ENCODE results near the gene EEPD1.
"Not testable (repeated sequence)": the region's sequence is repeated elsewhere in the genome, so short reads cannot be mapped to it uniquely, and the experiment has no call there.

EEPD1 gene

DNA sequence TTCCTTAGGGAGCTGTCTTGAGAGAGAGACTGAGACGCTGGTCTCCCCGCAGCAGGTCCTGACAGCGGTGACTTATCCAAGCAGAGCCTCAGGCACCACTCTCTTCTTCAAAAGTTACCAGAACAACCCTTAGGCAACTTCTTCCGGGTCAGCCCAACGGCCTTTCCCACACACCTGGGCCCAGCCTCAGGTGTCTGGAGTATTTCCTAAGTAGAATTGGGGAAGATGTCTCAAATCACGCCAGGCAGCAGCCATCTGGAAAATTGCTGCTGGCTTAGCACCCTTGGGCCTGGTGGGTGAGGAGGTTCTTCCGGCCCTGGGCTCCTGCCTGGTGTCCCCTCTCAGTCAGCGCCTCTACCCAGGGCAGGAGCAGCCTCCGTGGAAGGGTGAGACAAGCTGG is 156.2 kb downstream of the EEPD1 start:
- H3K27me3 Mint-ChIP-seq: peaks cover 3% of the 10 kb centered on the region
- no peak overlapping the region for H3K4me3 Mint-ChIP-seq
- no peak for DNase-seq (ENCODE audit: low spot score in 2 of 2)
- no peak for ATAC-seq (ENCODE audit: low read depth)
- no peaks in the 10 kb centered on the region for H3K9me3 Mint-ChIP-seq
- peaks cover 2% of the 10 kb centered on the region for H3K4me1 Mint-ChIP-seq
- no peaks in the 10 kb centered on the region for H3K36me3 Mint-ChIP-seq
- no peak overlapping the region for H3K27ac Mint-ChIP-seq

DNA sequence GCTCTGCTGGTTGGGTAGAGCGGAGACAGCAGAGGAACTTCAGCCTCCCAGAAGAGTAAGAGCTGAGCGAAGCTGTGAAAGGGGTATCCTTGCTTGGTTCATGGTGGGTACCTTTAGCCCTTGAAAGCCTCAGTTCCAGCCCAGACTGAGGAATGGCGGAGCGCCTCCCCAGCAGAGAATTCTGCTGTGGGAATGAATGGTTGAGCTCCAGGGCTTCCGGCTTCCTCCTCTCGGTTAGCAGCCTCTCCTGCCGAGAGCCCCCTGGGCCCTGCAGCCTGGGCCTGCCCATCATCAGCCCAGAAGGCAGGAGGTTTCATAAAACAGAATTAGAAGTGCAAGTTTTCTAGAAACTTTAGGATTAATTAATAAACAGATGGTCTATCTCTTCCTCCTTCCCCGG is 156.7 kb downstream of the EEPD1 start:
- no peak for DNase-seq (ENCODE audit: low spot score in 2 of 2)
- Mint-ChIP-seq H3K9me3 (no peaks in the 10 kb centered on the region), H3K27ac (no peak overlapping the region), H3K4me3 (no peak overlapping the region), H3K27me3 (peaks cover 3% of the 10 kb centered on the region), H3K36me3 (no peaks in the 10 kb centered on the region), H3K4me1 (peaks cover 2% of the 10 kb centered on the region)
- ATAC-seq (ENCODE audit: low read depth): no peak

DNA sequence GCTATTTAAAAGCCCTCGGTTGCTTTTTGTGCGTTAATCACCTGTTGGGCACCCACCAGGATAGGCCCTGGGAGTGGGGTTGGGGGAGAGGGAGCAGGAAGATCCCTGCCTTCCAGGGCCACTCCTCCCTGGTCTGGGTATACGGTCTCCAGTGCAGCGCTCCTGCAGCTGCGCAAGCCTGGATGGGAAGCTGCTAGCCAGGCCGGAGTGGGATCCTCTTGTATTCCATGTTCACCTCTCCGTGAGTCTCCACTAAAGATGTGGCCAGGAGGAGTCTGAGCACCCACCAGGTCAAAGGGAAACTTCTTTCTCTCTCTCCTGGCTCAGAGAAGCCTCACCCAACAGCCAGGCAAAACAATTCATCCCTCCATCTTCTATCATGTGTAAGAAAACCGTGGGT is 157.8 kb downstream of the EEPD1 start:
- H3K9me3 Mint-ChIP-seq: no peaks in the 10 kb centered on the region
- no peak for ATAC-seq (ENCODE audit: low read depth)
- peaks cover 4% of the 10 kb centered on the region for H3K4me1 Mint-ChIP-seq
- no peak overlapping the region for H3K4me3 Mint-ChIP-seq
- H3K27me3 Mint-ChIP-seq: peaks cover 3% of the 10 kb centered on the region
- no peaks in the 10 kb centered on the region for H3K36me3 Mint-ChIP-seq
- DNase-seq (ENCODE audit: low spot score in 2 of 2): no peak
- H3K27ac Mint-ChIP-seq: no peak overlapping the region

DNA sequence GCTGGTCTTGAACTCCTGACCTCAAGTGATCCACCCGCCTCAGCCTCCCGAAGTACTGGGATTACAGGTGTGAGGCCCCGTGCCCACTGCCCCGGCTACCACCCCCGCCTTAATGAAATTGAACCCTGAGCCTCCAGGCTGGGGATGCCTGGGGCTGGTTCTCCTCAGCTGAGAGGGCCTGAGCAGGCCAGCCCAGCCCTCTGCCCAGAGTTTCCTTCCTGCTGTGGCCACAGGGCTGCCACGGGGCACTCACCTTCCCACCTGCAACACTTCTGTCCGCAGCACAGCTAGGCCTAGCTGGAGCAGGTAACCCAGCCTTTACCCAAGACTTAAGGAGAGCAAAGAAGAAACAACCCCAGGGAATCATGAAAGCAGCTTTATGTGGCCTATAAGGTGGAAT is 158.5 kb downstream of the EEPD1 start:
- Mint-ChIP-seq H3K27me3 (peaks cover 3% of the 10 kb centered on the region), H3K9me3 (no peaks in the 10 kb centered on the region), H3K4me3 (no peak overlapping the region), H3K27ac (no peak overlapping the region), H3K36me3 (no peaks in the 10 kb centered on the region), H3K4me1 (peaks cover 4% of the 10 kb centered on the region)
- ATAC-seq (ENCODE audit: low read depth): no peak
- DNase-seq (ENCODE audit: low spot score in 2 of 2): no peak

DNA sequence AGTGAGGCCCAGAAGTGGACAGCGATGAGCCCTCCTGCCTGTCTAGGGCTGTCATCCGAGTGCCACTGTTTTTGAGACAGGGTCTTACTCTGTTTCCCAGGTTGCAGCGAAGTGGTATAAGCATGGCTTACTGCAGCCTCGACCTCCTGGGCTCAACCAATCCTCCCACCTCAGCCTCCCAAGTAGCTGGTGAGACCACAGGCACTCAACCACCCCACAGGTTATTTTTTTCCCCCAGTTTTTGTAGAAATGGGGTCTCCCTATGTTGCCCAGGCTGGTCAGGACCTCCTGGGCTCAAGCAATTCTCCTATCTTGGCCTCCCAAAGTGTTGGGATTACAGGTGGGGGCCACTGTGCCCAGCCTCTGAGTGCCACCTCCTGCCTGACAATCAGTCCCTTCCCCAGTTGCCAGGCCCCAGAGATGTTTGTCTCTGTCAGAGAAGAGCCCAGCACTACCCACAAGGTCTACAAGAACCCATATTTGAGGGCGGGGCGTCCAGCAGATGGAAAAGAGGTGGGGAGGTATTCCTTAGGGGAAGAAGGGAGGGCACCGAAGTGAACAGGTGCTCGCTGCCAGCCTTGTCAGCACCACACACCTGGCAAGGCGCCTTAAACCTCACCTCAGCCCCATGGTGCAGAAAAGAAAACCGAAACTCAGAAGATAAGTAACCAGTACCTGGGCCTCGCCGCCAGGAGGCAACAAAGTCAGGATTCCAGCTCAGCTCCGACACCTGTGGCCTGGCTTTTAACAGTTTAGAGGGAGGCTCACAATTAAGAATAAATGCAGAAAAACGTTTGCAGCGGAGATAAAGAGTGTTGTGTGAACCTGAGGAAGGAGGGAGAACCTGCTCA is 159.2 kb downstream of the EEPD1 start:
- Mint-ChIP-seq H3K27ac (no peak overlapping the region), H3K4me3 (peak overlapping the region; percentile 41), H3K27me3 (peaks cover 3% of the 10 kb centered on the region), H3K4me1 (peaks cover 4% of the 10 kb centered on the region), H3K9me3 (no peaks in the 10 kb centered on the region), H3K36me3 (no peaks in the 10 kb centered on the region)
- ATAC-seq (ENCODE audit: low read depth) (peak; percentile 82), DNase-seq (ENCODE audit: low spot score in 2 of 2) (no peak)

DNA sequence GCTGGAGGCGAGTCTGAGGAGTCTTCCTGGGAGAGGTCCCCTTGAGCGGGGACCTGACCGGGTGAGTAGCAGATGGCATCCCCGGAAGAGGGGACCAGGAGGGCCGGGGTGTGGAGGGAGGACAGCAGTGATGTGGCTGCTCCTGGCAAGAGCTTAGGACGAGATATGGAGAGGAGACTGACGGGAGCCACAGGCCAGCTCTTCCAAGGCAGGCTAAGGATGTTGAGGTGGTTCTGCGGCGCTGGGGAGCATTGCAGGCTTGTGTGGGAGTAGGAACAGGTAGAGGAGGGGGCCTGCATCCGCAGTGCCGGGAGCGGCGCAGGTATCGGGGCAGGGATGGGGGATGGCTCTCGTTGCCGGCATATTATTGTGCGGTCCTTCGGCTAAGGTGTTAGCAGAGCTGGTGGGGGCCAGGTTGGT is 159.9 kb downstream of the EEPD1 start:
- no peak for DNase-seq (ENCODE audit: low spot score in 2 of 2)
- Mint-ChIP-seq H3K9me3 (no peaks in the 10 kb centered on the region), H3K36me3 (no peaks in the 10 kb centered on the region), H3K27me3 (peaks cover 3% of the 10 kb centered on the region), H3K27ac (no peak overlapping the region), H3K4me1 (peaks cover 4% of the 10 kb centered on the region), H3K4me3 (no peak overlapping the region)
- ATAC-seq (ENCODE audit: low read depth): no peak

DNA sequence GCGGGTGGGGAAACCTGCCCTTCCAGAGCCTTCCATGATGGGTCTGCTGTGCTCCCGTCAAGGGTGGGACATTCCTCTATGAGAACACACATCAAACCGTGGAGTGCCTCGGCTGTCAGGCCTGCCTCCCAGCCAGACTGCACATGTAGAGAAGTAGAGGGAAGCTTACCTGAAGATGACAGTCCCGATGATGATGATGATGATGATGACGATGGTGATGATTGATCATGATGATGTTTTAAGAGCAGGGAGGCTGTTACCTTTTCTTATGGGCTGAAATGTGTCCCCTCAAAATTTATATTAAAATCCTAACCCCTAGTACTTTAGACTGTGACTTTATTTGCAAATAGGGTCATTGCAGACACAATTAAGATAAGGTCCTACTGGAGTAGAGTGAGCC is 160.6 kb downstream of the EEPD1 start:
- ATAC-seq (ENCODE audit: low read depth): no peak
- H3K36me3 Mint-ChIP-seq: no peaks in the 10 kb centered on the region
- H3K9me3 Mint-ChIP-seq: no peaks in the 10 kb centered on the region
- peaks cover 3% of the 10 kb centered on the region for H3K27me3 Mint-ChIP-seq
- DNase-seq (ENCODE audit: low spot score in 2 of 2): no peak
- peaks cover 4% of the 10 kb centered on the region for H3K4me1 Mint-ChIP-seq
- no peak overlapping the region for H3K4me3 Mint-ChIP-seq
- H3K27ac Mint-ChIP-seq: no peak overlapping the region

DNA sequence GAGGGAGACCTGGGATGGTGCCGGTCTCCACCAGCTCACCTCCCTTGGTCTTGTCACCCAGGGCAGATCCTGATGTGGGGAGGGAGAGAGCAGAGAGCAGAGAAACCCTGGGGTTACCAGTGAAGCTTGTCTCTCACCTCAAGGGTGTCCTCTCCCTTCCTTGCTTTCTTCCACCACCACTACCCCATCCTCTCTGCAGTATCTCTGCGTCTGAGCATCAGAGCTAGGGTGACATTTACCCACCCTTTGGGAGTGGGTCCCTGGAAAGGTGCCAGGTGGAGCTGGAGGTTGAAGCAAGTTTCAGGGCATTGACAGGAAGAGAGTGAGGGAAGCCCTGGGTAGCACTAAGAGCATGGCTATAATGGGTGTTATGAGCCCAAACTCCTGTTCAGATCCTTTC is 161.4 kb downstream of the EEPD1 start:
- no peak overlapping the region for H3K4me3 Mint-ChIP-seq
- H3K27ac Mint-ChIP-seq: no peak overlapping the region
- H3K4me1 Mint-ChIP-seq: peaks cover 4% of the 10 kb centered on the region
- no peak for DNase-seq (ENCODE audit: low spot score in 2 of 2)
- no peaks in the 10 kb centered on the region for H3K9me3 Mint-ChIP-seq
- ATAC-seq (ENCODE audit: low read depth): no peak
- H3K36me3 Mint-ChIP-seq: no peaks in the 10 kb centered on the region
- peaks cover 3% of the 10 kb centered on the region for H3K27me3 Mint-ChIP-seq

DNA sequence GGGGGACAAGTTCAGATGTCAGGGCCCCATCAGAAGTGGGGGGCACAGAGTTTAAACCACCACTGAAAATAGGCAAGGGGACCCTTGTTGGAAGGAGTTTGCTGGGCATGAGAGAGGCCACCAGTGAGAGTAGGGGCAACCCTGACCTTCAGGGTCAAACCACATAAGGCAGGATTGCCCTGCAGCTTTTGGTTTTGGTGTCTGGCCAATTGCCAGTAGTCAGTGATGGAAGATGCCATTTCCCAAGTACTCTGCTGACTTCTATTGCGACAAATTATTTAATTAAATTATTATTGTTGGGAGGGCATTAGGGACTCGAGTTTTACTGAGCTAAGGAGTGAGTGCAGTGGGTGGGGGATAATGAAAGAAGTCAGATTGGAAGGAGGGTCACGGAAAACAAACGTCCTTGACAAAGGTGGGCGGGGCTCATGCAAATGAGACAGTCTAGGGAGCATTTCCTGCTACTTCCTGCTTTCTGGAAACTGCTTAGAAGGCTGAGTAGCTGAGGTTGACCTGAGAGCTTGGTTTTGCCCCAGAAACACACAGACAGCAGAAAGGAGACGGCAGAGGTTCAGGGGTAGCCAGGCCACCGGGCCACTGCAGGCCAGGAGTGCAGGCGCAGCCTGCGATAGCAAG is 162.4 kb downstream of the EEPD1 start:
- no peak overlapping the region for H3K27ac Mint-ChIP-seq
- ATAC-seq (ENCODE audit: low read depth): no peak
- no peaks in the 10 kb centered on the region for H3K36me3 Mint-ChIP-seq
- DNase-seq (ENCODE audit: low spot score in 2 of 2): no peak
- no peaks in the 10 kb centered on the region for H3K9me3 Mint-ChIP-seq
- peaks cover 4% of the 10 kb centered on the region for H3K4me1 Mint-ChIP-seq
- peaks cover 5% of the 10 kb centered on the region for H3K27me3 Mint-ChIP-seq
- no peak overlapping the region for H3K4me3 Mint-ChIP-seq

DNA sequence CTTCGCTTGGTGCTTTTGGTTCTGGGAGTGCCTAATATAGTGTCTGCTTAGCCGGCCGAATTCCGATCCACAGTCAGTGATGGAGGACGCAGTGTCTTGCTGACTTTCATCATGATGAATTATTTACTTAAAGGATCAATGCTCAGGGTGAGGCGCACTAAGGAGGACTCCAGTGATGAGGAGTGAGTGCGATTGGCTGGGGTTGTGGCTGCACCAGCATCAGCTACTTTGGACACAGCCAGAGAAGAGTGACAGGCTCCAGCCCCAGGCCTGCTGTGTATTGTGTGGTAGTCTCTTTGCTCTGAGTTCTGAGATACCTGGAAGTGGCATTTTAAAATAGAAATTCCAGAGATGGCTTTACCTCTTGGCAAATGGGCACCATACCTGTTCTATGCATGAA is 163.3 kb downstream of the EEPD1 start:
- Mint-ChIP-seq H3K4me3 (no peak overlapping the region), H3K36me3 (peaks cover 2% of the 10 kb centered on the region), H3K9me3 (no peaks in the 10 kb centered on the region), H3K27me3 (peaks cover 5% of the 10 kb centered on the region), H3K27ac (no peak overlapping the region), H3K4me1 (peaks cover 4% of the 10 kb centered on the region)
- DNase-seq (ENCODE audit: low spot score in 2 of 2) (no peak), ATAC-seq (ENCODE audit: low read depth) (no peak)

DNA sequence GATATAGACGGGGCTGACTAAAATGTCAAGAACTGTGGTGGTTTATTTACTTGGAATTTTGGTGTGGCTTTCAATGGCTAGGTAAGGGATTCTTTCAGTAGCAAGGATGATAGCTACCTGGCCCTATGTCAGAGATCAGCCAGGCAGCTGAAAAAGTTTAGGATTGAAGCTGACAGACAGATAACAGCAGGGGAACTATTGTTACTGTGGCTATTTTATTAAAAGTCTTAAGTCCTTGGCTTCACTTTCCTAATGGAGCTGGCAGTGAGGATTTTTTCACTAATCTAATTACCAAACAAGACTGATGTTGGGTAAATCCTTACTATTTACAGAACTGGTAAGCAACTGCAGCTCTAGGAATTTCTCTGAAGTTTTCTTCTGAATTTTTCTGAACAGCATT is 164.2 kb downstream of the EEPD1 start:
- no peaks in the 10 kb centered on the region for H3K9me3 Mint-ChIP-seq
- no peak for DNase-seq (ENCODE audit: low spot score in 2 of 2)
- no peak overlapping the region for H3K4me3 Mint-ChIP-seq
- no peak for ATAC-seq (ENCODE audit: low read depth)
- H3K27me3 Mint-ChIP-seq: peaks cover 7% of the 10 kb centered on the region
- no peak overlapping the region for H3K27ac Mint-ChIP-seq
- peaks cover 4% of the 10 kb centered on the region for H3K4me1 Mint-ChIP-seq
- peaks cover 2% of the 10 kb centered on the region for H3K36me3 Mint-ChIP-seq

DNA sequence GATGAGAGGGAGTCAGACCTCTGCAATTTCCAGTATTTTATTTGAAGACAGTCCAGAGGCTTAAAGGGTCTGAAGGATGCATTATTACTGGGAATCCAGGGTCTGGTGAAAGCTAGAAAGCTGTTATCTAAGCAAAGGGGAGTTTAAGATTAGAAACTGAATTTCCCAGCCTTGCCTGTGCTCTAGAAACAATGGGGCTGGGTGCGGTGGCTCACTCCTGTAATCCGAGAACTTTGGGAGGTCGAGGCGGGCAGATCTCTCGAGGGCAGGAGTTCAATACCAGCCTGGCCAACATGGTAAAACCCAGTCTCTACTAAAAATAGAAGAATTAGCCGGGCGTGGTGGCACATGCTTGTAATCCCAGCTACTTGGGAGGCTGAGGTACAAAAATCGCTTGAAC is 165.1 kb downstream of the EEPD1 start:
- peaks cover 2% of the 10 kb centered on the region for H3K36me3 Mint-ChIP-seq
- H3K9me3 Mint-ChIP-seq: no peaks in the 10 kb centered on the region
- DNase-seq (ENCODE audit: low spot score in 2 of 2) (no peak), ATAC-seq (ENCODE audit: low read depth) (no peak)
- H3K4me1 Mint-ChIP-seq: peaks cover 2% of the 10 kb centered on the region
- no peak overlapping the region for H3K4me3 Mint-ChIP-seq
- H3K27ac Mint-ChIP-seq: no peak overlapping the region
- H3K27me3 Mint-ChIP-seq: peaks cover 7% of the 10 kb centered on the region

DNA sequence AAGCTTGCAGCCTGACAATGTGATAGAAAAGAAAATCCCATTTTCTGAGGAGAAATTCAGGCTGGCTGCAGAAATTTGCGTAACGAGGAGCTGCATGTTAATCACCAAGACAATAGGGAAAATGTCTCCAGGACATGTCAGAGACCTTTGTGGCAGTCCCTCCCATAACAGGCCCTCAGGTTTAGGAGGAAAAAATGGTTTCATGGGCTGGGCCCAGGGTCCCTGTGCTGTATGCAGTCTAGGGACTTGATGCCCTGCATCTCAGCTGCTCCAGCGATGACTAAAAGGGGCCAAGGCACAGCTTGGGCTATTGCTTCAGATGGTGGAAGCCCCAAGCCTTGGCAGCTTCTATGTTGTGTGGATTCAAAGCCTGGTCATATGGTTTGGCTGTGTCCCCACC is 168.2 kb downstream of the EEPD1 start:
- not testable (repeated sequence) for H3K36me3 Mint-ChIP-seq; DNase-seq (ENCODE audit: low spot score in 2 of 2); H3K9me3 Mint-ChIP-seq; H3K4me3 Mint-ChIP-seq; H3K4me1 Mint-ChIP-seq; H3K27ac Mint-ChIP-seq; ATAC-seq (ENCODE audit: low read depth)
- peaks cover 11% of the 10 kb centered on the region for H3K27me3 Mint-ChIP-seq

DNA sequence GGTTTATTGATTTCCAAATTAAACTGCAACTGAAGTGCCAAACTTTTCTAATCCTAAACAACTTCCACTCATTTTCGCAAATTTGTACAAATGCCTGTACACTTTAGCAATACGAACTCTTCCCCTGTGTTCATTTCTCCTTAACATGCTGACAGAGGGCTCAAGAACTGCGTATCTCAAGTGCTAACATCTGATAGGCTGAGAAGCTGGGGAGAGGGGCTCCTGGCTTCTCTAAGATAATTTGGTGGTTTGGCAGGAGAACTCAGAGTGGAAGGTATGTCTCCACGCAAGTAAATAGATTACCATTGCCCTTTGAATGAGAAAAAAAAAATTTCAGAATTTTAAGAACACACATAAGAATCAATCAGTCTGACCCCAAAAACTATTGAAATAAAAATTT is 183.3 kb downstream of the EEPD1 start:
- peaks cover 7% of the 10 kb centered on the region for H3K27me3 Mint-ChIP-seq
- ATAC-seq (ENCODE audit: low read depth): no peak

DNA sequence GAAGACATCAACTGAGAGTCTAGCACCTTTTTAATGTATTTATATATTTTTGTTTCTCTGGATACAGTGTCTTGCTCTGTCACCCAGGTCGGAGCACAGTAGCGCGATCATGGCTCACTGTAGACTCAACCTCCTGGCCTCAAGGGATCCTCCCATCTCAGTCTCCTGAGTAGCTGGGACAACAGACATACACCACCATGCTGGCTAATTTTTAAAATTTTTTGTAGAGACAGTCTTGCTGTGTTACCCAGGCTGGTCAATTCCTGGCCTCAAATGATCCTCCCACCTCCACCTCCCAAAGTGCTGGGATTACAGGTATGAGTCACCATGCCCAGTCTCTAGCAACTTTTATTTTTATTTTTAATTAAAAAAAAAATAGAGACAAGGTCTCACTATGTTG is 185.2 kb downstream of the EEPD1 start:
- Mint-ChIP-seq H3K4me1 (no peaks in the 10 kb centered on the region), H3K9me3 (no peaks in the 10 kb centered on the region), H3K36me3 (no peaks in the 10 kb centered on the region), H3K27me3 (peaks cover 7% of the 10 kb centered on the region), H3K4me3 (no peak overlapping the region), H3K27ac (no peak overlapping the region)
- no peak for ATAC-seq (ENCODE audit: low read depth)
- DNase-seq (ENCODE audit: low spot score in 2 of 2): no peak

More for the DNA sequence above, 183.3 kb downstream of the EEPD1 start:
- H3K27ac Mint-ChIP-seq: no peak overlapping the region
- DNase-seq (ENCODE audit: low spot score in 2 of 2): no peak
- H3K4me3 Mint-ChIP-seq: no peak overlapping the region
- no peaks in the 10 kb centered on the region for H3K9me3 Mint-ChIP-seq
- H3K36me3 Mint-ChIP-seq: peaks cover 2% of the 10 kb centered on the region
- no peaks in the 10 kb centered on the region for H3K4me1 Mint-ChIP-seq

Data from memory B cell (primary cell).